NB4 (cell line): ENCODE data around the gene RFC3.

Experiments used
- DNase-seq: peaks from one replicate; pipeline ENCODE4 v3.0.0; 2010; ENCODE audit warnings: low read depth
- H3K4me3 ChIP-seq: one replicate; pipeline ENCODE4 v1.5.1; 2011; ENCODE audit warnings: mild to moderate bottlenecking, low read depth, low read length, moderate library complexity
- CTCF ChIP-seq: IDR thresholded peaks from one replicate; pipeline ENCODE4 v1.5.1; 2012; ENCODE audit warnings: low read depth, low read length
- MAX ChIP-seq: IDR thresholded peaks from 2 replicates; pipeline ENCODE4 v1.6.1; 2011; ENCODE audit warnings: low read depth, low read length
- MYC ChIP-seq: IDR thresholded peaks from 2 replicates; pipeline ENCODE4 v1.6.1; 2011; ENCODE audit warnings: low read depth, low read length
- POLR2A ChIP-seq: IDR thresholded peaks from 2 replicates; pipeline ENCODE4 v1.6.1; 2011; ENCODE audit warnings: mild to moderate bottlenecking; ENCODE audit not compliant: insufficient read length; ENCODE audit errors: extremely low read depth

Gene RFC3

GRCh38 chr13:33817901-33818706 is at the start of gene RFC3:
Gene RFC3, plus strand, starts transcription at chr13:33818149. Its CDS starts 30 bp downstream, at chr13:33818179.
- TF ChIP-seq POLR2A = peak; percentile 96
- TF ChIP-seq MAX = peak; percentile 89
- TF ChIP-seq CTCF = no peak
- TF ChIP-seq MYC = peak; percentile 95
- peak; percentile 97 for DNase-seq

GRCh38 chr13:33771296-33771695 is 46.7 kb upstream of the RFC3 start:
- H3K4me3 ChIP-seq = no peak overlapping the region
- no peak for TF ChIP-seq MAX
- no peak for TF ChIP-seq MYC
- no peak for TF ChIP-seq POLR2A
- no peak for TF ChIP-seq CTCF
- no peak for DNase-seq

More at GRCh38 chr13:33817901-33818706, at the start of gene RFC3:
- peak within 1 kb of the TSS; percentile 97 for H3K4me3 ChIP-seq

GRCh38 chr13:33773790-33774462 is 44.0 kb upstream of the RFC3 start:
- TF ChIP-seq CTCF (no peak), MYC (no peak), MAX (no peak), POLR2A (no peak)
- no peak for DNase-seq
- H3K4me3 ChIP-seq = no peak overlapping the region

- no peak for DNase-seq
These were observed 42.4 kb upstream of the RFC3 start for GRCh38 chr13:33775339-33776108.

More at GRCh38 chr13:33775339-33776108, 42.4 kb upstream of the RFC3 start:
- TF ChIP-seq POLR2A (no peak), CTCF (no peak), MYC (no peak), MAX (no peak)
- no peak overlapping the region for H3K4me3 ChIP-seq
